HG02885 (cell line): Measurements from ENCODE around the gene MTCL3.

ENCODE experiments used
- ATAC-seq: cut with Tn5 transposase; IDR thresholded peaks from one replicate; pipeline ENCODE4 v1.9.1; 2021; ENCODE audit warnings: mild to moderate bottlenecking; ENCODE audit not compliant: unreplicated experiment, poor library complexity

MTCL3 gene

DNA sequence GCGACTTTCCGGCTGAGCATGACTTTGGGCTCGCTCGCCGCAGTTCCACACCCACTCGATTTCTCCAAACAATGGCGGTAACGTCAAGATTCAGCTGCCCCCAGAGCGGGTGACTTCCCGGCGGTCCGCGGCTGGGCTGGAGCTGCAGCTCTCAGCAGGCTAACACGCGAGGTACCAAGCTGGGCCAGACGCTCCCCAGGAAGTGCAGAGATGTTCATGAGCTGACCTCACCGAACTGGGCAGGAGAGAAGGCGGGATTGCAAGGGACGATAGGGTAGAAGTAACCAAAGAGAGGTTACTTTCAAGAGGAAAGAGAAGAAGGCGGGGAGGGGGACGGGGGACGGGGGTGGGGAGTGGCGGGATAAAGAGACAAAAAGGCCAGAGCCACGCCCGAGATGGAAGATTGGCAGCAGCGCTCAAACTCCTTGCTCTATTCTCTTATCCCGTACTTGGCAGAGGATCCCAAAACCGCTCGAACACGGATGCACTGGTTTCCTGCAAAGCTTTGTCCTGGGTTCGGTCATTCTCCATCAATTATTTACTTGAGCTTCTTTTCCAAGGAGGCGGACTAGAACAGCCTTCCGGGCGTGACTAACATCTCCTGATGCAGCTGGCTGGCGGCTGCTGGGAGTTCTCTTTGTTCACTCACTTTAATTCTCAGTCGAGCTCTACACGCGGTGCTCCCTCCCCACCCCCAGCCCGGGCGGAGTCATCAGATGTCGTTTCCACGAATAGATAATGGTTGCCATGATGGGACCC is at the start of gene MTCL3:
TSS of gene MTCL3 (minus strand) at position 626 of the 759 bp plus-strand sequence.
- ATAC-seq: peak; percentile 24

DNA sequence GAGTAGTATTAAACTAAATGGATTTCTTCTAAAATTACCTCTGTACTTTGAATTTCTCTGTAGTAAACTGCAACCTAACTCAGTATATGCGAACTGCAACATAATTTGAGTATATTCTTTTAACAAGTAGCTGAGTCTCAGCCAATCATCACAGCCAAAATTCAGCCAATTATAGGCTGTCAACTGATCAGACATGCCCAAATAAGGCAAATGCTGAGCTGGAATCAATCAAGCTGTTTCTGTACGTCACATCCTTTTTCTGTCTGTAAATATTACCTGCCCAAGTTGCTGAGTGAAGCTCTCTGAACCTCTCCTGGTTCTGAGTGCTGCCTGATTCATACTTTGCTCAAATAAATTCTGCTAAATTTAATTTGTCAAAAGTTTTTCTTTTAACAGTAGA is 48.3 kb upstream of the MTCL3 start:
- no peak for ATAC-seq

DNA sequence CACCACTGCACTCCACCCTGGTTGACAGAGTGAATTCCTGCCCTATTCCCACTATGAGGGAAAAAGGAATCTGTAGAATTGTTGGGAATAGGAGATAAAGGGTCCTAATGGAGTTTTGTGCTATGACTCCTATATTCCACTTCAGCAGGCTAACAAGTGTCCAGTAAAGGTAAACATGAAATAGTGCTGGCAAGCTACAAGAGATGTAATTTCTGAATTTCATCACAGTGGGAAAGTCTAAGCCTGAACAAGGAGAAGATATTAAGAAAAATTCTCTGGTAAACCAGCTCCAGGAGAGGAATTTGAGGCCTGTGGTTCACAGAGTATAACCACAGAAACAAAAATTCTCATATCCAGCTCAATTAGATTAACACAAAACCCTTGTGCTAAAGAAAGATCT is 47.5 kb upstream of the MTCL3 start:
- ATAC-seq: no peak

DNA sequence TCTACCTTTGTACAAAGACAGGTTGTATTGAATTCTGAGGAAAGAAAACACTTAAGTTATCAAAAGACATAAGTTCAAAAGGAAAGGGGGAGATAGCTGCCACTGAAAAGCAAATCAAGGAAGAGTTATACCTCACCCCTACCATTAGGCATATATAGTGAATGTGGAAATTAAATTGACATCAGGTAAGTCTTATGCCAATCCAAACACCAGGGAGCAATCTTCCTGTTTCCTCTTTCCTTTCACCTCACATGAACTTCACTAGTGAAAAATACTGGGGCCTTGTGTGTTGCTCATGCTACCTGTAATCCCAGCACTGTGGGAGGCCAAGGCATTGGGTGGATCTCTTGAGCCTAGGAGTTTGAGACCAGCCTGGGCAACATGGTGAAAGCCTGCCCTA is 47.0 kb upstream of the MTCL3 start:
- ATAC-seq: no peak

DNA sequence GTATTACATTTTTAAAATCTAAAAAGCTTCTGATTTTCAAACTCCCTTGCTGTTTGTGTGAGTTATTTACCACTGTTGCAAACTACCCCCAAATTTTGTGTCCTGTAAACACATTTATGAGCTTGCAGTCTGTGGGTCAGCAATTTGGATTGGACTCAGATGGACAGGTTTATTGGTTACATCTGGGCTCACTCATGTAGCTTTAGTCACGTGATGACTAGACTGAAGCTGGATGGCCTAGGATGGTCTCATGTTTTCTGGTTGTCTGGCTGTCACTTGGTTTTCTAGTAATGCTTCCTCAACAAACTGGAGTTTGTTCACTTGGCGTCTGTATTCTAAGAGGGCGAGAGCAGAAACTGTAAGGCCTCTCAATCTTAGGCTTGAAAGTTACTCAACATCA is 45.6 kb upstream of the MTCL3 start:
- ATAC-seq: no peak

DNA sequence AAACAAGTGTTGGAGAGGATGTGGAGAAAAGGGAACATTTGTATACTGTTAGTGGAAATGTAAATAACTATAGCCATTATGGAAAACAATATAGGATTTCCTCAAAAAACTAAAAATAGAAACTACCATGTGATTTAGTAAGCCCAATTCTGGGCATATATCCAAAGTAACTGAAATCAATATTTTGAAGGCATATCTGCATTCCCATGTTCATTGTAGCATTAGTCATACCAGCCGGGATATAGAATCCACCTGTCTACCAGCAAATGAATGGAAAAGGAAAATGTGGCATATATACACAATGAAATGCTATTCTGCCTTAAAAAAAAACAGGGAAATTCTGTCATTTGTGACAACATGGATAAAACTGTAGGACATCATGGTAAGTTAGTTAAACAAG is 42.5 kb upstream of the MTCL3 start:
- no peak for ATAC-seq

DNA sequence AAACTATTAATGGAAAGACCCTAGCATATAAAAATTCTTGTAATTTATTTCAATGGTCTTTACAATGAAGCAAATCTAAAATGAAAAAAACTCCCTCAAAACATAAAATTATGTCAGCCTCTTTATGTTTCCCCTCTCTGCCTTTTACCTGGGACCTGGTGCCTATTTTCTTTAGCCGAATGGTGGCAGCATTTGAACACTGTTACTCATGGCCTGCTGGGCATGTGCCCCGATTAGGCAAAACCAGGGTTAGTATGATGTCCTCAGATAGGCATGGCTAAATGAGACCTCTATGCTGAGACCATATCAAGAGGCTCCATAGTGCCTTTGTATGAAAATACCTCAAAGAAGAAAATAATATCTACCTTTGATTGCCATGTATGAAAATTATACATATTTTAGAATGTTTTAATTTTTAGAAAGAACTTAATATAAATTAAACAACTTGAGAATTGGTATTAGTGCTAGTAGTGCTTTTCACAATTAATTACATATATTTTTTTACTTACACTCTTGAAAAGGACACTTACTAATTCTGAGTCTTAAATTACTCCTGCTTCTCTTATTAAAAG is 35.4 kb upstream of the MTCL3 start:
- ATAC-seq: peak; percentile 85

DNA sequence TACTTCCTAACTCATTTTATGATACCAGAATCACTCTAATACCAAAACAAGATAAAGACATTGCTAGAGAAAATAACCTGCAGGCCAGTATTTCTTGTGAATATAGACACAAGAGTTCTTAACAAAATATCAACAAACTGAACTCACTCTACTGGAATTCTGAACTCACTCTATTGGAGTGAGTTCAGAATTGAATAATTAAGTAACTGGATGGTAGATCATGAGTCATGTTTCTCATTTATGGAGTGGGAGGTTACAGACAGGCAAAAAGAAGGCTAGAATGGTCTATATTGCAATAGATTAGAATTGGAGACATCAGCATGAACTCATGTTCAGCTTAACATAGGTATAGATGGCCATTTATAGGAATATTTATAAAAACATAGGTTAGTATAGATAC is 31.3 kb upstream of the MTCL3 start:
- ATAC-seq: no peak

DNA sequence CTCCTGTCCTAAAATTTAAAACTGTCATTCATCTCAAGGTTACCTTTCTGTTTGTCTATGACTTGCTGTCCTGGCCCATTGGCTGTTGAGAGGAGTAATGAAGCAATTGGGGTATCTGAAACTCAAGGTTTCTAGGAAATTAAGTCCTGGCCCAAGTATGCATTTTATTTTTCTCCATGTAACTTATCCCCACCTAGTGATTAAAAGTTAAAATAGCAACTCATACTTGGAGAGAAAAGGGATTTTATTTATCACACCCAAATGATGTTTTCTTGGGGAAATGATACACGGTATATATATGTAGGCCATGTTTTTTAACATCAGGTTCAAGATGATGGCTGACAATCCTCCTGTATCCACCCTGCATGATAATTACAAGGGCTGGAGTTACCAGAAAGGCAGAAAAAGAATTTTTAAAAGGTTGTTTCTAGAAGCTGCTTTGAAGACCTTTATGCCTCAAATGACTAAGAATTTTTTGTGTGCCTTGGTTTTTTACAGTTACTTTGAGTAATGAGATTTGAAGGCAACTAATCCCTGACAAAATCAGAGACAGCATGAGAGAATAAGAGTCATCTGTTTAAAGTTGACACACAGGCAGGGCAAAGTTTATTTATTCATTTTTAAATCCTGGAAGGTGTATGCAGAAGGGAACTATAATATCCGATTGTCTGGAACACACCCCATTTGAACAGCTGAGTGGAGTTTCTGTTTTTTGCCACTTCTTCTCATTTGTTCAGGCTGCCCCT is 28.9 kb upstream of the MTCL3 start:
- no peak for ATAC-seq

DNA sequence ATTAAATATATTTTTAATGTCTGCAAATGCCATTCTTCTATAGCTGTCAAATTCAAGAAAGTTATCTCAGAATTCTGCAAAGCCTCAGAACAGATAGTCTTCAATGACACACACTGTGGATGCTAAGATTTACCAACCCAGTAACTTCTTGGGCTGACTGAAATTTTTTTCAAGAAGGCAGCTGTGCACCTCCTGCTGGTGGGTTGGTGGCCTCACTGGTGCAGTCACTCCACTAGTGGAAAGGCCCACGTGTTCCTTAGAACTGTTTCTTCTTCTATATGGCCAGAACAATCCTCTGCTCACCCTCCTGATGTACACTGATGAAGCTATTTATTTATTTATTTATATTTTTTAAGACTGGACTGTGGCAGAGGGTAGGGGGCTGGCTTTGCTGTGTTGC is 28.1 kb upstream of the MTCL3 start:
- peak; percentile 50 for ATAC-seq

DNA sequence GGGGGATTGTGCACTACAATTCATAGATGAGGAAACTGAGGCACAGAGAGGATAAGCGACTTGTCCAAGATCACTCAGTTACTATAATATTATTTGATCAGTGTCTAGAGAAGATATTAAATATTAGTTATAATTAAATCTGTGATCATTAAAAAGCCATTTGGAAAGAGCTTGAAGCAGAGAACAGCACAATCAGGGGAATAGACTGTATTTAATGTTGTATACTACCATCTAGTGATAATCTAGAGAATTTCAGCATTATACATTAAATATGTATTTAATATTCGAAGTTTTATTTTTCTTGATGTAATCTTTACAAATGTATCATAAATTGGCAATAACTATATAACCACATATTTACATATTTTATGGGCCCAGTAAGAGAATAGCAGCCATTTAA is 20.1 kb upstream of the MTCL3 start:
- ATAC-seq: peak; percentile 63

DNA sequence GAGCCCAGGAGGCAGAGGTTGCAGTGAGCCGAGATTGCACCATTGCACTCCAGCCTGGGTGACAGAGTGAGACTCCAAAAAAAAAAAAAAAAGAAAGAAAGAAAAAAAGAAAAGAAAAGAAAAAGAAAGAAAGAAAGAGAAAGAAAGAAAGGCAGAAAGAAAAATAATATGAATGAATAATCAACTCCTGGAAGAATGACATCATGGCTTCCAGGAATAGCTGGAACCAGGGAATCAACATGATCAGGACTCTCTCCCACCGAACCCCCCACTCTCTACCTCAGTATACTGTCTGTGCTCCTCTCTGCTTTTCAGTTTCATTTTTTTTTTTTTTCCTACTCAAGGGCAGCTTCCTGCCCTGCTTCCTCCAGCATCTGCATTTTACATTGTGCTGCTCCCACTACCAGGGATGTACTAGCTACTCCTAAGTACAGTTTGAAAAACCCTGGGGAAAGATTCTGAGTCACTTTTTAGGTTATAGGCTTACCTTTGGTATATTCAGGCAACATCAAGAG is 19.7 kb upstream of the MTCL3 start:
- ATAC-seq: no peak

DNA sequence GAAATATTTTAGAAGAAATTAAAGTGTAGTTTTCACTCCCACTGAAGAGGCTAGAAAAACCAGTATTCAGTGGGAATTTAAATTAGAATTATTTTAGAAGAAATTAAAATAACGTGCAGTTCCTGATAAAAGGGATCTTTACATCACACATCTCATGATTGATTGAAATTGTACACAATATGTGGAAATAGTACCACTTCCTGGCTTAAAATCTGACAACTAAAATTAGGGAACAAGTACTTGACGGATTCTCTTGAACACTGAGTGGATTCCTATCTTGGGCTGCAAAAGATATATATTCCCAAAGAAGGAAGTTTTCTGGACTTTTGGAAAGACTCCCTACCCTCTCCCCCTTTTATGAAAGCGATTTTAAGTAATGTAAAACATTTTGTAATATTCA is 14.6 kb upstream of the MTCL3 start:
- ATAC-seq: no peak

DNA sequence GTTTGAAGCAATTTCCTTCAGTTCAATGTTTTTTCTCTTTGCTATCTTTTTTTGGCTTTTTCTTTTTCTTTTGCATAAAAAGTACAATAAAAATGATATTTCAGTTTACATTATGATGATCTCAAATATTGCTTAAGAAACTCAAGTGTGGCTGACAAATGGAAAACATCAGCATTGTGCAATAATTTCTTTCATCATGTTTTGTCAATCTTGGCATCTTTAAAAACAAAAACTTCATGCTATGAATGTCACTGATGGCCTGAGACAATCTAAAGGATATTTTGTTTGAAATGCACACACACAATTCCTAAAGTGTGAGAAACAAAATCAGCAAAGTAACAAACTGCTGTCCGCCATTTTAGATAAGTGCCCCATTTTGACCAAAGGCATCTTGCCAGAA is 13.9 kb upstream of the MTCL3 start:
- ATAC-seq: no peak

DNA sequence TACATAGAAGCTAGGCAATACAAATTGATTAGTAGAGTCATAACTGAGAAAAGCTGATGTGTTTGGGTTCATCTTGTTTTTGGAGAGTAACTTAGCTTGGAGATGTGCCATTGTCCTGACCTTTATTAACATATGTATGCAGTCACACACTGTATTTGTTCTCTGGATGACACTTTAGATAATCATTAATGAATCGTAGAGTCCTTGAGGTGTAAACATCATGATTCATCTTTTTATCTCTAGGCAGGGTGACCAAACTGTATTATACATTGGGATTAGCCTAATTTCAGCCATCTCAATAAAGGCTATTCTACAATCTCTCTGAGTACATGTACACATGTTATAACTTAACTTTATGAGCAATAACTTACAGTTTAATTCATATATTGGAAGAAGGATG is 3.6 kb upstream of the MTCL3 start:
- ATAC-seq: no peak

DNA sequence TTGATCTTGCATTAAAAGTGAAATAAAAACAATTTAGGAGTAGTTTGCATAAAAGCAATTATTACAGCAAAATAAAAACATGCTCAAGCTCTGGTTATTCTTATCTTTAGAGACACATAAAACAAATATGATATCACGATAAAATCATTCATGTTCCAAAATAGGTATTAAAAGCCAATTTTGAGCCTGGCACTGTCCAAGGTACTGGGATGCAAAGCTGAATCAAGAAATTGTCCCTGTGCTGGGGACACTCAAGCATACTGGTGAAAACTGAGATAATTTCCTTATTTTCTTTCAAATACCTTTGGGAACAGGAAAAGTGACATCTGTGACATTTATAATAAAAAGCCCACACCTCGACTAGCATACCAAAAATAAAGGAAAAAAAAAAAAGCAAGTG is 931 bp upstream of the MTCL3 start:
- no peak for ATAC-seq

DNA sequence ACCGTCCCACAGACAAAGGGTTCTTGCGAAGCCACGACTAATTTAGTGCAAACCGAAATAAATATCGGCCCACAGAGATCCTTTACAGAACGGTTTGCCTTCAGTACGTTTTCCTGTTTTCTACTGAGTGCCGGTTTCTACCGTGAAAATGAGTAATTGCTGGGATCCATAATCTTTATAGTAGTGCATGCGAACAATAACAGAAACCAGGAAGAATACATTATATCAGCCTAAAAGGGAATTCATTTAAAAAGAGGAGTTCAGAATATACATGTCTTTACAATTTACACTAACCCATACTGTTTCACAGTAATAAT is 292 bp upstream of the MTCL3 start:
- no peak for ATAC-seq

DNA sequence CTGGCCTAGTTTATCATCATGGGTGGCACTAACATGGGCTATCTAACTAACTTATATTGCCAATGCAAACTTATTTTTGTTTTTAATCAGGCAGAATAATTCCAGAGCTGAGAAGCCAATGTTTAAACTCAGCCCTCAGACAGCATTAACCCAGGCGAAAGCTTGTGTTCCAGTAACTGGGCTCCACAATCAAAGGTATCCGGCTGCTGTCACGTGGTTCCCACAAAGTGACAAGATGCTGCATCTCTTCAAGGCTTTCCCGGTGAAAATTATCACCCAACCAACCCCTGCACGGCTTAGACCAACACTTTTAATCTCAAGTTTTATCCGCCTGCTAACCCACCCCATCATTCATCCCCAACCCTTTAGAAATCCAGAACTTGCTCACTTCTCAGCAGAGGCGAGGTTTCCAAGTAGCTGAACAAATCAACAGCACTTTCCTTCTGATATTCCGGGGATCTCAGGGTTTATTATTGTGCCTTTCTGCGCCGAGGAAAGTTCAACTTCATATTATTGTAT is 885 bp downstream of the MTCL3 start:
- ATAC-seq: no peak

DNA sequence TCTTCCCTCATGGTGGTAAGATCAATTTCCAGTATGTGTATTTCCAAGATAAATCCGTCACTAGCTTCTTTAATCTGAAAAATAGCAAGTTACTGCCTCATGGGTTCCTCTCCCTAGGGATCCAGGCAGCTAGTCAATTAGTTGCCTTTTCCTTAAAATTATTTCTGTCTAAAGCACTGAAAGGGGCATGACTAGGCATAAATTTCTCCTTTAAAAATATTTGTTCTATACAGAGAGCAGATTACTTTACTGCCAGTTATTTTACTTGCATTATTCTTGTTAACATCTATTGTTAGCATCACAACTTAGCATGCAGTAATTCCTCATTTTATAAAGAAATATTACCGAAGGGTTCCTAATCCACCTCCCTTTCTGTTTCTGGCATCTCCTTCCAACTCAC is 1.4 kb downstream of the MTCL3 start:
- no peak for ATAC-seq

DNA sequence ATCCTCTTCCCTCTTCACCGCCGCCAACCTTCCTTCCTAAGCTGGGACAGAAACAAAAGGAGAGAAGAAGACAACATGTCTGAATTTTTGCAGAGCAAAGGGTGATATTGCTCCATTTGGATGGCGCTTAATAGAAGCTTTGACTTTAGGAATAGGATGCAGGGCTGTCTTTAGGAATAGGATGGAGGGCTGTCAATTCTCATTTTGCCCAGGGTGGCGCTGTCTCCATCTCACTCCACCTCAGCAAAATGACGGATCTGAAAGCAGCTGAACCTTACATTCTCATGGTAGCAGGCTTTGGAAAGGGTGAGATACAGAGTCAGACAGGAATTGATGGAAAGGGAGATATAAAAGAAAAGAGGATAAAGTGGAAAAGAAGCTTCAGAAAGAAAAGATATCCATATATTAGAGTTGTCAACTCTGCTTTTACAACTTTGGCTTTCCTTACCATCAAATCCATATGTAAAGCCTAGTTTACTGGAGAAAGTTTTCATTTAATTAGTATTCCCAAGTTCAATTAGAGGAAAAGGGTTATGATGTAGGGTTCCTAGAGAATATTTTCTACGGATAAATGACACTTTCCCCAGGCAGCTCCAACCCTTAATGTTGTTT is 2.4 kb downstream of the MTCL3 start:
- ATAC-seq: peak; percentile 66
